SH-SY5Y (cell line): Measurements from ENCODE around the gene ADCY6.

Experiments
- GATA2 ChIP-seq: IDR thresholded peaks from 2 replicates; pipeline ENCODE4 v1.6.1; 2011; ENCODE audit warnings: mild to moderate bottlenecking, low read depth, low read length
- GATA3 ChIP-seq: IDR thresholded peaks from 2 replicates; pipeline ENCODE4 v1.6.1; 2011; ENCODE audit warnings: low read depth, mild to moderate bottlenecking, low read length, moderate library complexity

Gene ADCY6

GRCh38 chr12:48767047-48767446 lies 21.8 kb downstream of the ADCY6 start:
- TF ChIP-seq GATA3 (no peak), GATA2 (no peak)

GRCh38 chr12:48765753-48766162 lies 23.1 kb downstream of the ADCY6 start:
- TF ChIP-seq GATA2 (no peak), GATA3 (no peak)

- TF ChIP-seq GATA3 (no peak), GATA2 (no peak)
Measured at GRCh38 chr12:48764521-48764920, 24.4 kb downstream of the ADCY6 start.

GRCh38 chr12:48758737-48759136 lies 30.2 kb downstream of the ADCY6 start:
- TF ChIP-seq GATA3 = no peak
- TF ChIP-seq GATA2 = no peak

- TF ChIP-seq GATA3 (no peak), GATA2 (no peak)
Measured at GRCh38 chr12:48758186-48758585, 30.7 kb downstream of the ADCY6 start.

- TF ChIP-seq GATA3 = no peak
- TF ChIP-seq GATA2 = no peak
Measured at GRCh38 chr12:48750769-48751356, 38.0 kb downstream of the ADCY6 start.

- no peak for TF ChIP-seq GATA2
- TF ChIP-seq GATA3 = no peak
Measured at GRCh38 chr12:48750215-48750614, 38.7 kb downstream of the ADCY6 start.

- TF ChIP-seq GATA3 = no peak
- no peak for TF ChIP-seq GATA2
Measured at GRCh38 chr12:48744251-48745008, 44.5 kb downstream of the ADCY6 start.

- no peak for TF ChIP-seq GATA2
- TF ChIP-seq GATA3 = no peak
Measured at GRCh38 chr12:48739618-48740269, 49.1 kb downstream of the ADCY6 start.

- no peak for TF ChIP-seq GATA2
- no peak for TF ChIP-seq GATA3
Measured at GRCh38 chr12:48736456-48736855, 52.4 kb downstream of the ADCY6 start.

- TF ChIP-seq GATA3 (no peak), GATA2 (no peak)
Measured at GRCh38 chr12:48728807-48729206, 60.1 kb downstream of the ADCY6 start.

GRCh38 chr12:48717252-48717695 lies 71.6 kb downstream of the ADCY6 start:
- no peak; the same call in 1 of the 2 replicates for TF ChIP-seq GATA2
- no peak for TF ChIP-seq GATA3

GRCh38 chr12:48716493-48717251 lies 72.2 kb downstream of the ADCY6 start, which contains the start of gene CCNT1:
Gene CCNT1, minus strand, starts transcription at chr12:48716707. Its CDS starts 32 bp downstream, at chr12:48716675.
- TF ChIP-seq GATA2 (no peak; the same call in 1 of the 2 replicates), GATA3 (no peak)
